ELF-1 (cell line): ENCODE results near the gene BPHL.
"Not testable (repeated sequence)": the region's sequence is repeated elsewhere in the genome, so short reads cannot be mapped to it uniquely, and the experiment has no call there.

ENCODE experiments used
- DNase-seq: peaks from one replicate; pipeline ENCODE4 v3.0.0-alpha.2; 2016; ENCODE audit warnings: low read depth, low spot score

The BPHL gene

GRCh38 chr6:3118353-3119039 is at the start of gene BPHL:
Gene BPHL, plus strand, starts transcription at chr6:3118711. Its CDS starts 30 bp downstream, at chr6:3118741.
- DNase-seq, result peak; percentile 94

- no peak for DNase-seq
Measured at GRCh38 chr6:3071568-3071967, 46.9 kb upstream of the BPHL start.

- DNase-seq, result no peak
Measured at GRCh38 chr6:3072798-3073197, 45.7 kb upstream of the BPHL start.

GRCh38 chr6:3073382-3073781 is 45.1 kb upstream of the BPHL start:
- DNase-seq, result no peak

GRCh38 chr6:3075772-3076113 is 42.8 kb upstream of the BPHL start:
- DNase-seq, result no peak

- no peak for DNase-seq
Measured at GRCh38 chr6:3076320-3076719, 42.2 kb upstream of the BPHL start.

- no peak for DNase-seq
Measured at GRCh38 chr6:3077430-3077829, 41.1 kb upstream of the BPHL start.

- DNase-seq, result not testable (repeated sequence)
Measured at GRCh38 chr6:3078952-3079351, 39.6 kb upstream of the BPHL start.

- DNase-seq, result no peak
Measured at GRCh38 chr6:3079682-3080081, 38.8 kb upstream of the BPHL start.

GRCh38 chr6:3081960-3082359 is 36.6 kb upstream of the BPHL start:
- DNase-seq, result peak; percentile 14

GRCh38 chr6:3085074-3085473 is 33.4 kb upstream of the BPHL start:
- no peak for DNase-seq

- no peak for DNase-seq
Measured at GRCh38 chr6:3086282-3086946, 32.1 kb upstream of the BPHL start.

GRCh38 chr6:3088446-3088845 is 30.1 kb upstream of the BPHL start:
- no peak for DNase-seq

GRCh38 chr6:3088968-3089367 is 29.5 kb upstream of the BPHL start:
- DNase-seq, result no peak

- no peak for DNase-seq
Measured at GRCh38 chr6:3090013-3090412, 28.5 kb upstream of the BPHL start.

GRCh38 chr6:3094815-3095214 is 23.7 kb upstream of the BPHL start:
- DNase-seq, result no peak

GRCh38 chr6:3102875-3103274 is 15.6 kb upstream of the BPHL start:
- no peak for DNase-seq

GRCh38 chr6:3108746-3109414 is 9.6 kb upstream of the BPHL start:
- DNase-seq, result no peak

- no peak for DNase-seq
Measured at GRCh38 chr6:3109761-3110160, 8.8 kb upstream of the BPHL start.

- DNase-seq, result no peak
Measured at GRCh38 chr6:3114377-3114776, 4.1 kb upstream of the BPHL start.

- no peak for DNase-seq
Measured at GRCh38 chr6:3117912-3118352, 579 bp upstream of the BPHL start.

- no peak for DNase-seq
Measured at GRCh38 chr6:3119040-3119723, 671 bp downstream of the BPHL start.

GRCh38 chr6:3120765-3121089 is 2.2 kb downstream of the BPHL start:
- DNase-seq, result no peak
